NCI-H226 (cell line): ENCODE measurements around the gene STIM1.
A peak's percentile ranks its signal among the peaks of the same experiment; 100 is the strongest.
"Not testable (repeated sequence)": the region's sequence is repeated elsewhere in the genome, so short reads cannot be mapped to it uniquely, and the experiment has no call there.

ENCODE experiments used
- DNase-seq: peaks from one replicate; pipeline ENCODE4 v3.0.0-alpha.2; 2015

Gene STIM1

GRCh38 chr11:3854977-3855807 is at the start of gene STIM1:
Gene STIM1, plus strand, starts transcription at chr11:3855664. Its CDS starts 607 bp downstream, at chr11:3856271.
- peak; percentile 87 for DNase-seq

GRCh38 chr11:3807909-3808860 is 47.3 kb upstream of the STIM1 start, which contains the start of gene PGAP2:
Gene PGAP2, plus strand, starts transcription at chr11:3808560. Its CDS starts 2,700 bp downstream, at chr11:3811260.
- DNase-seq: peak; percentile 33

- peak; percentile 70 for DNase-seq
Measured at GRCh38 chr11:3808861-3809623, 46.4 kb upstream of the STIM1 start.

GRCh38 chr11:3809624-3809928 is 45.9 kb upstream of the STIM1 start:
- DNase-seq: no peak

GRCh38 chr11:3810446-3810845 is 45.0 kb upstream of the STIM1 start:
- DNase-seq: no peak

GRCh38 chr11:3810951-3811350 is 44.5 kb upstream of the STIM1 start:
- no peak for DNase-seq

GRCh38 chr11:3814832-3815231 is 40.6 kb upstream of the STIM1 start:
- DNase-seq: not testable (repeated sequence)

GRCh38 chr11:3815845-3816244 is 39.6 kb upstream of the STIM1 start:
- no peak for DNase-seq

- no peak for DNase-seq
Measured at GRCh38 chr11:3816673-3817072, 38.8 kb upstream of the STIM1 start.

GRCh38 chr11:3817181-3817800 is 38.2 kb upstream of the STIM1 start:
- DNase-seq: no peak

- no peak for DNase-seq
Measured at GRCh38 chr11:3820971-3821370, 34.5 kb upstream of the STIM1 start.

GRCh38 chr11:3822312-3822711 is 33.2 kb upstream of the STIM1 start:
- DNase-seq: no peak

GRCh38 chr11:3823303-3823702 is 32.2 kb upstream of the STIM1 start:
- DNase-seq: peak; percentile 57

GRCh38 chr11:3823762-3824506 is 31.5 kb upstream of the STIM1 start:
- DNase-seq: no peak

- no peak for DNase-seq
Measured at GRCh38 chr11:3824714-3825472, 30.6 kb upstream of the STIM1 start.

GRCh38 chr11:3825473-3826154 is 29.9 kb upstream of the STIM1 start:
- DNase-seq: no peak

GRCh38 chr11:3826721-3827120 is 28.7 kb upstream of the STIM1 start:
- DNase-seq: no peak

- no peak for DNase-seq
Measured at GRCh38 chr11:3827434-3828186, 27.9 kb upstream of the STIM1 start.

GRCh38 chr11:3830088-3830487 is 25.4 kb upstream of the STIM1 start:
- no peak for DNase-seq

GRCh38 chr11:3830730-3831129 is 24.7 kb upstream of the STIM1 start:
- no peak for DNase-seq
